Measurements from ENCODE around the gene PACRG.

The PACRG gene

DNA sequence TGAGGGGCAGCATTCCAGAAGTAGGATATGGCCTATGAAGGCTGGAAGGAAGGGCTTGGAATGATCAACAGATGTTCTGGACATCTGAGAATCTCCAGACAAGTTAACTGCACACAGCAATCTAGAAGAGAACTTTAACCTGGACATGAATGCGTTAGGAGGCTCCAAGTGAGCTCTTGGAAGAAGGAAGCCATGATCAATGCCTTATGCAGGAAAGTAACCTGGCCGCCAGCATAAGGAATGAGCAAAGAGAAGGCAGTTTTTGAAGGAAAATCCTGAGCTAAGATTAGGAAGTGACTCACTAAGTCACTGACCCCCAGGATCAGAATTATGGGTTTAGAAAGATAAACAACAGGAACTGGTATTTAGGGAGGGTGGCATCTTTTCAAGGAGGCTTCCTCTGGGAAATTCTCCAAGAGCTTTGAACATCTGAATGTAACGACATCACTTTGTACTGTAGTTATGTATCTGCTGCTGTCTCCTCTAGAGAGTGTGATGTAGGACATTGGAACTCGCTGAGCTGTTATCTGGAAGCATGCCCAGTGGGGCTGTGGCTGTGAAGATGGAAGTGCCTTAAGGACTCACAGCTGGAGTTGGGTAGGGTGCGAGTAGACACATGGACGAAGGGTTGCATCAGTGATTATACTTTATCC lies 236.8 kb downstream of the PACRG start:
- no peak overlapping the region for H3K4me3 ChIP-seq (ENCODE audit: low read depth, low read length)
- TF ChIP-seq, protein P1, sequence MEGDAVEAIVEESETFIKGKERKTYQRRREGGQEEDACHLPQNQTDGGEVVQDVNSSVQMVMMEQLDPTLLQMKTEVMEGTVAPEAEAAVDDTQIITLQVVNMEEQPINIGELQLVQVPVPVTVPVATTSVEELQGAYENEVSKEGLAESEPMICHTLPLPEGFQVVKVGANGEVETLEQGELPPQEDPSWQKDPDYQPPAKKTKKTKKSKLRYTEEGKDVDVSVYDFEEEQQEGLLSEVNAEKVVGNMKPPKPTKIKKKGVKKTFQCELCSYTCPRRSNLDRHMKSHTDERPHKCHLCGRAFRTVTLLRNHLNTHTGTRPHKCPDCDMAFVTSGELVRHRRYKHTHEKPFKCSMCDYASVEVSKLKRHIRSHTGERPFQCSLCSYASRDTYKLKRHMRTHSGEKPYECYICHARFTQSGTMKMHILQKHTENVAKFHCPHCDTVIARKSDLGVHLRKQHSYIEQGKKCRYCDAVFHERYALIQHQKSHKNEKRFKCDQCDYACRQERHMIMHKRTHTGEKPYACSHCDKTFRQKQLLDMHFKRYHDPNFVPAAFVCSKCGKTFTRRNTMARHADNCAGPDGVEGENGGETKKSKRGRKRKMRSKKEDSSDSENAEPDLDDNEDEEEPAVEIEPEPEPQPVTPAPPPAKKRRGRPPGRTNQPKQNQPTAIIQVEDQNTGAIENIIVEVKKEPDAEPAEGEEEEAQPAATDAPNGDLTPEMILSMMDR (IDR thresholded peaks at IDR 0.05; ENCODE audit: insufficient read depth, low read depth, low read length, missing control alignments) = no peak
- no peak for DNase-seq (ENCODE audit: low read depth)

GRCh38 chr6:162965366-162965765 lies 237.6 kb downstream of the PACRG start:
- no peak overlapping the region for H3K4me3 ChIP-seq (ENCODE audit: low read depth, low read length)
- TF ChIP-seq, protein P1 (IDR thresholded peaks at IDR 0.05; ENCODE audit: insufficient read depth, low read depth, low read length, missing control alignments) = no peak
- DNase-seq (ENCODE audit: low read depth) = no peak

DNA sequence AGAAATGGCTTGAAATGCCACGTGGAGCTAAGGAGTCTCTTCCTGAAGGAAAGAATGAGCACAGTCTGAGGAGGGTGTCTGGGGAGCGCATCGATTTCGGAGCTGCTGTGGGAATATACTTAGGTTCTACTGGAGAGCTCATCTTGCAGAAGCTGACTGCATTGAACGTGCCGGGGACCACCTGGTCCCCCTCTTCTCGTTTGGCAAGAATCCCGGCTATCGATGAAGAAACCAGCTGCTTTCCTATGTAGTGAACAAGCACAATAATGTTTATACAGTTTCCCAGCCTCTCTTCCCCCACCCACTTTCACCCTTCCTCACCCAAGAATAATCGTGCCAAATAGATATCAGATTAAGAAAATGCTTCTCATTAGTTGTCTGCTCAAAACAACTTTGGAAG lies 242.5 kb downstream of the PACRG start:
- H3K4me3 ChIP-seq (ENCODE audit: low read depth, low read length) = no peak overlapping the region
- no peak for DNase-seq (ENCODE audit: low read depth)
- TF ChIP-seq, protein P1 (IDR thresholded peaks at IDR 0.05; ENCODE audit: insufficient read depth, low read depth, low read length, missing control alignments) = no peak

- H3K4me3 ChIP-seq (ENCODE audit: low read depth, low read length) = no peak overlapping the region
- TF ChIP-seq, protein P1 (IDR thresholded peaks at IDR 0.05; ENCODE audit: insufficient read depth, low read depth, low read length, missing control alignments) = no peak
- no peak for DNase-seq (ENCODE audit: low read depth)
Observed at GRCh38 chr6:162971356-162971755, 243.6 kb downstream of the PACRG start.

GRCh38 chr6:162973151-162973872 lies 245.5 kb downstream of the PACRG start:
- DNase-seq (ENCODE audit: low read depth) = no peak
- TF ChIP-seq, protein P1 (IDR thresholded peaks at IDR 0.05; ENCODE audit: insufficient read depth, low read depth, low read length, missing control alignments) = no peak
- no peak overlapping the region for H3K4me3 ChIP-seq (ENCODE audit: low read depth, low read length)

- no peak overlapping the region for H3K4me3 ChIP-seq (ENCODE audit: low read depth, low read length)
- no peak for DNase-seq (ENCODE audit: low read depth)
- TF ChIP-seq, protein P1 (IDR thresholded peaks at IDR 0.05; ENCODE audit: insufficient read depth, low read depth, low read length, missing control alignments) = no peak
Observed at GRCh38 chr6:162973980-162974379, 246.2 kb downstream of the PACRG start.
